Loucy (cell line): ENCODE results near the gene MRPS24.

Experiments used
- H2AFZ ChIP-seq: fragments of 200-600 bp; sonication (generic); 2 replicates; pipeline ENCODE4 v1.6.0; 2016; ENCODE audit warnings: antibody characterized with exemption, mild to moderate bottlenecking, low read length, moderate library complexity
- H3F3A ChIP-seq: fragments of 200-600 bp; 2 replicates; pipeline ENCODE4 v1.6.0; 2016; ENCODE audit warnings: antibody characterized with exemption, low read depth, mild to moderate bottlenecking
- H3K27me3 ChIP-seq: fragments of 200-600 bp; sonication (generic); 2 replicates; pipeline ENCODE4 v1.6.1; 2014; ENCODE audit warnings: low read length, mild to moderate bottlenecking; ENCODE audit not compliant: insufficient read depth, poor library complexity, severe bottlenecking
- H3K36me3 ChIP-seq: fragments of 200-600 bp; sonication (generic); 2 replicates; pipeline ENCODE4 v1.6.1; 2016; ENCODE audit warnings: low read length; ENCODE audit not compliant: insufficient read depth
- H3K4me1 ChIP-seq: fragments of 200-600 bp; sonication (generic); 2 replicates; pipeline ENCODE4 v1.5.1; 2014; ENCODE audit warnings: low read length, mild to moderate bottlenecking; ENCODE audit not compliant: insufficient read depth, poor library complexity, severe bottlenecking
- H3K4me2 ChIP-seq: fragments of 200-600 bp; sonication (generic); 2 replicates; pipeline ENCODE4 v1.6.0; 2014; ENCODE audit warnings: antibody characterized with exemption, low read length, low read depth, mild to moderate bottlenecking; ENCODE audit not compliant: poor library complexity, severe bottlenecking
- H3K4me3 ChIP-seq: fragments of 200-600 bp; sonication (generic); 2 replicates; pipeline ENCODE4 v1.5.1; 2014; ENCODE audit warnings: low read length, mild to moderate bottlenecking, mixed read lengths; ENCODE audit not compliant: poor library complexity, severe bottlenecking
- H3K79me2 ChIP-seq: fragments of 200-600 bp; sonication (generic); 2 replicates; pipeline ENCODE4 v1.6.1; 2014; ENCODE audit warnings: low read length; ENCODE audit not compliant: insufficient read depth
- H3K9ac ChIP-seq: fragments of 200-600 bp; sonication (generic); 2 replicates; pipeline ENCODE4 v1.6.0; 2014; ENCODE audit warnings: mild to moderate bottlenecking, low read depth, low read length, moderate library complexity; ENCODE audit not compliant: poor library complexity, severe bottlenecking
- H3K9me2 ChIP-seq: fragments of 200-600 bp; sonication (generic); replicated peaks from 2 replicates; pipeline ENCODE4 v1.6.1; 2016; ENCODE audit warnings: low read depth, low read length, mixed read lengths
- H3K9me3 ChIP-seq: fragments of 200-600 bp; sonication (generic); 2 replicates; pipeline ENCODE4 v1.6.1; 2014; ENCODE audit warnings: mild to moderate bottlenecking, antibody characterized with exemption, low read length, low read depth; ENCODE audit not compliant: insufficient read depth
- H4K20me1 ChIP-seq: fragments of 200-600 bp; sonication (generic); 2 replicates; pipeline ENCODE4 v1.6.0; 2014; ENCODE audit warnings: antibody characterized with exemption, low read length, mild to moderate bottlenecking; ENCODE audit not compliant: insufficient read depth, poor library complexity, severe bottlenecking
- CTCF ChIP-seq: fragments of 200-600 bp; sonication (generic); conservative IDR thresholded peaks from 2 replicates; pipeline ENCODE4 v1.5.1; 2014; ENCODE audit warnings: mild to moderate bottlenecking, antibody characterized with exemption, low read length
- EZH2phosphoT487 ChIP-seq: fragments of 200-600 bp; IDR thresholded peaks from 2 replicates; pipeline ENCODE4 v1.6.1; 2018; ENCODE audit warnings: antibody characterized with exemption, mild to moderate bottlenecking, moderate library complexity, borderline replicate concordance

Gene MRPS24

GRCh38 chr7:43869867-43870240, 537 bp upstream of the MRPS24 start:
- Histone ChIP-seq H3K9me2 (no peaks in the 10 kb centered on the region), H3K9ac (peak overlapping the region; percentile 62), H3K4me2 (peak overlapping the region; percentile 83), H3K79me2 (peaks cover 6% of the 10 kb centered on the region; the same call in 1 of the 2 replicates), H3K9me3 (no peaks in the 10 kb centered on the region), H3K27me3 (no peaks in the 10 kb centered on the region), H3F3A (no peaks in the 10 kb centered on the region), H3K36me3 (peaks cover 3% of the 10 kb centered on the region; the same call in 1 of the 2 replicates), H3K4me3 (peak overlapping the region; percentile 98), H3K4me1 (peaks cover 14% of the 10 kb centered on the region), H2AFZ (peak overlapping the region; percentile 89), H4K20me1 (no peaks in the 10 kb centered on the region)
- TF ChIP-seq CTCF = no peak
- no peak for TF ChIP-seq EZH2phosphoT487

DNA sequence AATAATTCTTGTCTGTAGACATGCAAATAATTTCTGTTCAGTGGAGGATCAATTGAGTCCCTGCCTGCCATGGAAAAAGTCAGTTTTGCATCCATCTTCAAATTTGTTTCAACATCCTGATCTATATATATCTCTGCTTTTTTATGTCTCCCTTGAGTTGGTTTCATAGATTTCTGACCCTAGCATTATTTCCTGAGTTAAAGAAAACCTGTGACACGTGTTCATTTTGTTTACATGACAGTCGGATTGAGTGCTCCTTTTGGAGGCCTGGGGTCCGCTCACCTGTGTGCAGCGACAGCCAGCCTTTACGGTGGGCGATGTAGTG, 674 bp downstream of the MRPS24 start:
- Histone ChIP-seq H3K79me2 (peaks cover 6% of the 10 kb centered on the region; the same call in 1 of the 2 replicates), H3K27me3 (no peaks in the 10 kb centered on the region), H2AFZ (peak overlapping the region; percentile 89), H3K36me3 (peaks cover 3% of the 10 kb centered on the region; the same call in 1 of the 2 replicates), H3K9me2 (no peaks in the 10 kb centered on the region), H4K20me1 (no peaks in the 10 kb centered on the region), H3K4me2 (peak overlapping the region; percentile 96), H3K4me3 (peak overlapping the region; percentile 98), H3K9me3 (no peaks in the 10 kb centered on the region), H3K9ac (peak overlapping the region; percentile 62), H3F3A (no peaks in the 10 kb centered on the region), H3K4me1 (peaks cover 14% of the 10 kb centered on the region)
- TF ChIP-seq EZH2phosphoT487 (no peak), CTCF (no peak)

GRCh38 chr7:43868181-43868580, 1.1 kb downstream of the MRPS24 start:
- peaks cover 6% of the 10 kb centered on the region; the same call in 1 of the 2 replicates for H3K79me2 ChIP-seq
- H3K27me3 ChIP-seq = no peaks in the 10 kb centered on the region
- peak overlapping the region; percentile 96 for H3K4me2 ChIP-seq
- H2AFZ ChIP-seq = no peak overlapping the region
- no peaks in the 10 kb centered on the region for H4K20me1 ChIP-seq
- H3K4me3 ChIP-seq = peak overlapping the region; percentile 98
- H3F3A ChIP-seq = no peaks in the 10 kb centered on the region
- H3K9me3 ChIP-seq = no peaks in the 10 kb centered on the region
- peaks cover 14% of the 10 kb centered on the region for H3K4me1 ChIP-seq
- H3K9me2 ChIP-seq = no peaks in the 10 kb centered on the region
- TF ChIP-seq EZH2phosphoT487 (no peak), CTCF (no peak)
- peak overlapping the region; percentile 62 for H3K9ac ChIP-seq
- peaks cover 3% of the 10 kb centered on the region; the same call in 1 of the 2 replicates for H3K36me3 ChIP-seq
